GM19395 (cell line): ENCODE data around the gene PTPRT.

Experiments
- ATAC-seq: cut with Tn5 transposase; IDR thresholded peaks from one replicate; pipeline ENCODE4 v1.9.1; 2021; ENCODE audit warnings: mild to moderate bottlenecking, moderate library complexity; ENCODE audit not compliant: unreplicated experiment

The PTPRT gene

GRCh38 chr20:42429761-42430458 lies 759.8 kb downstream of the PTPRT start:
- ATAC-seq = no peak

GRCh38 chr20:42419814-42420532 lies 769.7 kb downstream of the PTPRT start:
- ATAC-seq = no peak

- ATAC-seq = no peak
These were observed 782.9 kb downstream of the PTPRT start for GRCh38 chr20:42406826-42407225.

GRCh38 chr20:42402455-42402854 lies 787.3 kb downstream of the PTPRT start:
- no peak for ATAC-seq

- no peak for ATAC-seq
These were observed 788.1 kb downstream of the PTPRT start for GRCh38 chr20:42401613-42402012.

- no peak for ATAC-seq
These were observed 789.9 kb downstream of the PTPRT start for GRCh38 chr20:42399802-42400201.

- no peak for ATAC-seq
These were observed 797.3 kb downstream of the PTPRT start for GRCh38 chr20:42392442-42392841.

GRCh38 chr20:42391807-42392206 lies 797.9 kb downstream of the PTPRT start:
- no peak for ATAC-seq

GRCh38 chr20:42380287-42380686 lies 809.4 kb downstream of the PTPRT start:
- no peak for ATAC-seq

- ATAC-seq = no peak
These were observed 810.3 kb downstream of the PTPRT start for GRCh38 chr20:42379385-42379784.

GRCh38 chr20:42378826-42379225 lies 810.9 kb downstream of the PTPRT start:
- ATAC-seq = no peak

- ATAC-seq = no peak
These were observed 813.6 kb downstream of the PTPRT start for GRCh38 chr20:42376131-42376530.

GRCh38 chr20:42373049-42373448 lies 816.7 kb downstream of the PTPRT start:
- ATAC-seq = no peak

- ATAC-seq = no peak
These were observed 819.6 kb downstream of the PTPRT start for GRCh38 chr20:42370075-42370474.

GRCh38 chr20:42368910-42369309 lies 820.8 kb downstream of the PTPRT start:
- no peak for ATAC-seq

GRCh38 chr20:42366626-42367025 lies 823.1 kb downstream of the PTPRT start:
- ATAC-seq = no peak

- no peak for ATAC-seq
These were observed 825.3 kb downstream of the PTPRT start for GRCh38 chr20:42364446-42364845.

GRCh38 chr20:42361402-42361970 lies 828.2 kb downstream of the PTPRT start:
- no peak for ATAC-seq

GRCh38 chr20:42360621-42361020 lies 829.1 kb downstream of the PTPRT start:
- no peak for ATAC-seq

- no peak for ATAC-seq
These were observed 830.1 kb downstream of the PTPRT start for GRCh38 chr20:42359617-42360016.

GRCh38 chr20:42352096-42352495 lies 837.6 kb downstream of the PTPRT start:
- no peak for ATAC-seq

GRCh38 chr20:42350521-42350920 lies 839.2 kb downstream of the PTPRT start:
- no peak for ATAC-seq
